Right atrium auricular region (tissue), 2 donors: Measurements from ENCODE around the gene CAMK1D. TPM values are rescaled to one million over a fixed set of nuclear protein-coding genes. Genes with fewer than 3 reads are reported as not detected.

Experiments
- DNase-seq: peaks from one replicate; pipeline ENCODE4 v3.0.0-alpha.2; 2019; ENCODE audit warnings: low spot score
- H3K27ac ChIP-seq, 2 donors: fragments of 200-600 bp; sonication (generic); 1 replicate in 1 of 2; 2 replicates in 1 of 2; pipeline ENCODE4 v1.5.1; 2016 to 2019
- H3K27me3 ChIP-seq, 2 donors: fragments of 200-600 bp; sonication (generic); one replicate each; pipeline versions ENCODE4 v1.5.1 to v1.6.0; 2017 to 2019
- H3K36me3 ChIP-seq: fragments of 200-600 bp; sonication (generic); one replicate; pipeline ENCODE4 v1.5.1; 2016
- H3K4me1 ChIP-seq, 2 donors: fragments of 200-600 bp; sonication (generic); one replicate each; pipeline versions ENCODE4 v1.5.1 to v1.6.0; 2017 to 2019
- H3K4me3 ChIP-seq, 2 donors: fragments of 200-600 bp; sonication (generic); 1 replicate in 1 of 2; 2 replicates in 1 of 2; pipeline ENCODE4 v1.5.1; 2017 to 2019; ENCODE audit warnings: mild to moderate bottlenecking in 1 of 2, moderate library complexity in 1 of 2
- H3K9me3 ChIP-seq, 2 donors: fragments of 200-600 bp; sonication (generic); one replicate each; pipeline ENCODE4 v1.5.1; 2019
- CTCF ChIP-seq, 2 donors: fragments of 200-600 bp; sonication (generic); IDR thresholded peaks; one replicate each; pipeline ENCODE4 v1.5.1; 2019; ENCODE audit warnings: antibody characterized with exemption in 2 of 2
- total RNA-seq, 2 donors: library from RNA; depleted of rRNA; stranded (reverse); fragments of >200 nt; gene quantifications; one replicate each; pipeline ENCODE4 v1.1.0, GENCODE V29; 2016

Gene CAMK1D
- total RNA-seq, 2 donors from 2014 or later = 24.5 to 27.2 TPM

- TF ChIP-seq CTCF (IDR thresholded peaks at IDR 0.05) = no peak
- Histone ChIP-seq H3K27me3 (no peaks in the 10 kb centered on the region), H3K9me3 (no peaks in the 10 kb centered on the region), H3K4me3 (peak overlapping the region; percentile 3 to 34), H3K4me1 (peaks cover 0 to 33% of the 10 kb centered on the region in 2 donors), H3K36me3 (no peaks in the 10 kb centered on the region), H3K27ac (peak overlapping the region; percentile 83 to 86)
- DNase-seq = peak; percentile 76
These were observed 256.4 kb downstream of the CAMK1D start for GRCh38 chr10:12605580-12606405.

DNA sequence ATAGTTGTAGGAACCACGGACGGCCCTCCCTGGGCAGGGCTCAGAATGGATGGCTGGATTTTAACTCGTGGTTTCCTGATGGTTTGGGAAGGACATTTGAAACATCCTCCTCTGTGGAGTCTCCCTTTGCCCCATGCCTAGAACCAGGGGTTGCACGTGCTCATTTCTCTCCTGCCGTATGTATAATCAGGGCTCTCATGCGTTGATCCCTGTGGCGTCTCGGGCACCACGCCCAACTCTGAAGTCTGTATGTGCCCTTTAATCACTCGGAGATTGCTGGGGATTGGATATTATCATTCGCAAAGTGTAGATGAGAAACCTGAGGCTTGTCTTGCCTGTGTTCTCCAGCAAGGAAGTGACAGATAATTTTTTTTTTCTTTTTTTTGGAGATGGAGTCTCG is 257.1 kb downstream of the CAMK1D start:
- Histone ChIP-seq H3K4me1 (peaks cover 0 to 33% of the 10 kb centered on the region in 2 donors), H3K27ac (peak overlapping the region; percentile 83 to 86), H3K9me3 (no peaks in the 10 kb centered on the region), H3K27me3 (no peaks in the 10 kb centered on the region), H3K4me3 (peak overlapping the region in 1 of 2 donors; percentile 34), H3K36me3 (no peaks in the 10 kb centered on the region)
- DNase-seq = no peak
- TF ChIP-seq CTCF (IDR thresholded peaks at IDR 0.05) = no peak

GRCh38 chr10:12608761-12609160 is 259.4 kb downstream of the CAMK1D start:
- Histone ChIP-seq H3K36me3 (no peaks in the 10 kb centered on the region), H3K27me3 (no peaks in the 10 kb centered on the region), H3K9me3 (no peaks in the 10 kb centered on the region), H3K27ac (no peak overlapping the region), H3K4me3 (no peak overlapping the region), H3K4me1 (peaks cover 0 to 20% of the 10 kb centered on the region in 2 donors)
- TF ChIP-seq CTCF (IDR thresholded peaks at IDR 0.05) = no peak
- no peak for DNase-seq

GRCh38 chr10:12609435-12609834 is 260.1 kb downstream of the CAMK1D start:
- no peaks in the 10 kb centered on the region for H3K27me3 ChIP-seq
- no peak overlapping the region for H3K27ac ChIP-seq
- H3K4me3 ChIP-seq = no peak overlapping the region
- no peaks in the 10 kb centered on the region for H3K36me3 ChIP-seq
- no peak for DNase-seq
- peaks cover 0 to 20% of the 10 kb centered on the region in 2 donors for H3K4me1 ChIP-seq
- TF ChIP-seq CTCF (IDR thresholded peaks at IDR 0.05) = no peak
- no peaks in the 10 kb centered on the region for H3K9me3 ChIP-seq

GRCh38 chr10:12613136-12613535 is 263.8 kb downstream of the CAMK1D start:
- peaks cover 0 to 5% of the 10 kb centered on the region in 2 donors for H3K4me1 ChIP-seq
- TF ChIP-seq CTCF (IDR thresholded peaks at IDR 0.05) = no peak
- no peak overlapping the region for H3K4me3 ChIP-seq
- H3K27me3 ChIP-seq = no peaks in the 10 kb centered on the region
- H3K27ac ChIP-seq = no peak overlapping the region
- H3K36me3 ChIP-seq = no peaks in the 10 kb centered on the region
- no peaks in the 10 kb centered on the region for H3K9me3 ChIP-seq
- DNase-seq = no peak
